ENCODE results near the gene MANEAL.

Gene MANEAL

GRCh38 chr1:37831109-37831508 lies 37.5 kb downstream of the MANEAL start:
- TF ChIP-seq CTCF (IDR thresholded peaks at IDR 0.05; ENCODE audit: insufficient read depth, low read length, missing control alignments): no peak
- CTCF ChIA-PET: interaction anchor here (0.7 to 1.8 kb wide), 4 partner anchors 9 to 134 kb away, joined by 3 to 6 read pairs (median 4); partner anchors contain the start of gene MTF1
- DNase-seq (ENCODE audit: low read depth, low spot score): no peak
- H3K4me3 ChIP-seq (ENCODE audit: low read depth, low read length): no peak overlapping the region
- POLR2A ChIA-PET: no interaction called here

GRCh38 chr1:37831809-37832208 lies 38.2 kb downstream of the MANEAL start:
- no peak overlapping the region for H3K4me3 ChIP-seq (ENCODE audit: low read depth, low read length)
- POLR2A ChIA-PET: no interaction called here
- CTCF ChIA-PET: interaction anchor here (0.5 to 1.8 kb wide), 7 partner anchors 10 to 1760 kb away, joined by 3 to 6 read pairs (median 3); partner anchors contain the start of gene MTF1
- no peak for DNase-seq (ENCODE audit: low read depth, low spot score)
- TF ChIP-seq CTCF (IDR thresholded peaks at IDR 0.05; ENCODE audit: insufficient read depth, low read length, missing control alignments): no peak

- no peak for TF ChIP-seq CTCF (IDR thresholded peaks at IDR 0.05; ENCODE audit: insufficient read depth, low read length, missing control alignments)
- no peak for DNase-seq (ENCODE audit: low read depth, low spot score)
- ChIA-PET CTCF (interaction anchor here (3.0 to 4.0 kb wide), 2 partner anchors 23 kb away, joined by 13 to 25 read pairs; partner anchors contain the start of gene MTF1), POLR2A (no interaction called here)
- no peak overlapping the region for H3K4me3 ChIP-seq (ENCODE audit: low read depth, low read length)
Measured at GRCh38 chr1:37836788-37837187, 43.1 kb downstream of the MANEAL start.

GRCh38 chr1:37839676-37840075 lies 46.0 kb downstream of the MANEAL start:
- no peak for TF ChIP-seq CTCF (IDR thresholded peaks at IDR 0.05; ENCODE audit: insufficient read depth, low read length, missing control alignments)
- POLR2A ChIA-PET: interaction anchor here (0.7 kb wide), 1 partner anchor 13 kb away, joined by 3 read pairs; no protein-coding TSS in a partner anchor
- CTCF ChIA-PET: interaction anchor here (3.0 kb wide), 1 partner anchor 20 kb away, joined by 13 read pairs; the partner anchor contains the start of gene MTF1
- H3K4me3 ChIP-seq (ENCODE audit: low read depth, low read length): no peak overlapping the region
- DNase-seq (ENCODE audit: low read depth, low spot score): no peak

- ChIA-PET POLR2A (no interaction called here), CTCF (interaction anchor here (1.4 to 5.7 kb wide), 2 partner anchors 15 to 19 kb away, joined by 3 to 39 read pairs; partner anchors contain the start of gene MTF1)
- no peak for DNase-seq (ENCODE audit: low read depth, low spot score)
- TF ChIP-seq CTCF (IDR thresholded peaks at IDR 0.05; ENCODE audit: insufficient read depth, low read length, missing control alignments): no peak
- H3K4me3 ChIP-seq (ENCODE audit: low read depth, low read length): no peak overlapping the region
Measured at GRCh38 chr1:37840711-37841110, 47.1 kb downstream of the MANEAL start.

DNA sequence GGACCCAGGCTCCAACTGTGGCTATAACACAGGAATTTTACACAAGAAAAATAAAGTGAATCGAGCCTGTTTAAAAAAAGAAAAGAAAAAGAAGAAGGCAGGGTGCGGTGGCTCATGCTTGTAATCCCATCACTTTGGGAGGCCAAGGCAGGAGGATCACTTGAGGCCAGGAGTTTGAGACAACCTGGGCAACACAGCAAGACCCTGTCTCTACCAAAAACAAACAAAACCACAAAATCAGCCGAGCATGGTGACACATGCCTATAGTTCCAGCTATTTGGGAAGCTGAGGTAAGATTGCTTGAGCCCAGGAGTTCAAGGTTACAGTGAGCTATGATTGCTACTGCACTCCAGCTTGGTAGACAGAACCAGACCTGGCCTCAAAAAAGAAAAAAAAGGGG lies 48.0 kb downstream of the MANEAL start:
- ChIA-PET CTCF (interaction anchor here (0.6 to 5.7 kb wide), 3 partner anchors 18 to 671 kb away, joined by 3 to 39 read pairs (median 4); partner anchors contain the start of genes MTF1 and SF3A3), POLR2A (no interaction called here)
- no peak for TF ChIP-seq CTCF (IDR thresholded peaks at IDR 0.05; ENCODE audit: insufficient read depth, low read length, missing control alignments)
- no peak overlapping the region for H3K4me3 ChIP-seq (ENCODE audit: low read depth, low read length)
- DNase-seq (ENCODE audit: low read depth, low spot score): no peak

All from AG04449 (cell line).